PFSK-1 (cell line): ENCODE data around the gene CROCC2.

ENCODE experiments used
- FOXP2 ChIP-seq: optimal IDR thresholded peaks from 2 replicates; pipeline ENCODE3; 2011; ENCODE audit warnings: borderline replicate concordance, control low read depth, inconsistent platforms; ENCODE audit not compliant: insufficient read depth; ENCODE audit errors: extremely low read length, extremely low read depth
- POLR2AphosphoS5 ChIP-seq: IDR thresholded peaks from 2 replicates; pipeline ENCODE4 v1.6.1; 2012; ENCODE audit warnings: low read depth, mild to moderate bottlenecking, control low read depth, low read length, moderate library complexity
- SIN3A ChIP-seq: IDR thresholded peaks from 2 replicates; pipeline ENCODE4 v1.6.1; 2012; ENCODE audit warnings: mild to moderate bottlenecking, low read length, moderate library complexity, borderline replicate concordance; ENCODE audit not compliant: insufficient read depth
- TAF1 ChIP-seq: IDR thresholded peaks from 2 replicates; pipeline ENCODE4 v1.6.1; 2012; ENCODE audit warnings: low read length, control low read depth, borderline replicate concordance; ENCODE audit not compliant: insufficient read depth
- TF ChIP-seq, protein P1 (sequence below), 2 experiments: IDR thresholded peaks; 2 replicates each; pipeline versions ENCODE4 v1.6.1 to v1.8.0; 2011 to 2012; ENCODE audit warnings: low read depth in 2 of 2, low read length in 2 of 2, control low read depth in 1 of 2, inconsistent platforms in 1 of 2, mild to moderate bottlenecking in 1 of 2, moderate library complexity in 1 of 2; ENCODE audit not compliant: insufficient read depth in 1 of 2

Gene CROCC2

DNA sequence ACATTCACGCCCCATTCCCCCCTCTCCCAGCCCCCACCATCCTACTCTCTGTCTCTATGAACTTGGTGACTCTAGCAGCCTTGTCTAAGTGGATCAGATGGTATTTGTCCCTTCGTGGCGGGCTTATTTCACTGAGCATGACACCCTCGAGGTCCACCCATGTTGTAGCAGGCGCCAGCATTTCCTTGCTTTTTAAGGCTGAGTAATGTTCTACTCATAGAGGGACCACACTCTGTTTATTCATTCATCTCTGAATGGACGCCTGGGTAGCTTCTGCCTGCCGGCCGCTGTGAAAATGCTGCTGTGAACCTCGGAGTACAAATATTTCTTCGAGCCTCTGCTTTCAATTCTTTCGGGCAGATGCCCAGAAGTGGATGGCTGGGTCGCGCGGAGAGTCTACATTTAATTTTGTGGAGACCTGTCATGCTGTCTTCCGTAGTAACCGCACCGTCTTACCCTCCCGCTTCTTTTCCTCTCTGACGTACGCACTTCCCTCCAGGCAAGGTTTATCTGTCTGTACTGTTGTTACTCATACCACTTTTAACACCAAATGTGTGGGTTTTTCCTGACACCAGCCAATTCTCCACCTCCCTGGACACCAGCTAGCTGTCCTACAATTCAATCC, 5.6 kb downstream of the CROCC2 start:
- TF ChIP-seq SIN3A: no peak
- no peak for TF ChIP-seq POLR2AphosphoS5
- TF ChIP-seq, protein P1, sequence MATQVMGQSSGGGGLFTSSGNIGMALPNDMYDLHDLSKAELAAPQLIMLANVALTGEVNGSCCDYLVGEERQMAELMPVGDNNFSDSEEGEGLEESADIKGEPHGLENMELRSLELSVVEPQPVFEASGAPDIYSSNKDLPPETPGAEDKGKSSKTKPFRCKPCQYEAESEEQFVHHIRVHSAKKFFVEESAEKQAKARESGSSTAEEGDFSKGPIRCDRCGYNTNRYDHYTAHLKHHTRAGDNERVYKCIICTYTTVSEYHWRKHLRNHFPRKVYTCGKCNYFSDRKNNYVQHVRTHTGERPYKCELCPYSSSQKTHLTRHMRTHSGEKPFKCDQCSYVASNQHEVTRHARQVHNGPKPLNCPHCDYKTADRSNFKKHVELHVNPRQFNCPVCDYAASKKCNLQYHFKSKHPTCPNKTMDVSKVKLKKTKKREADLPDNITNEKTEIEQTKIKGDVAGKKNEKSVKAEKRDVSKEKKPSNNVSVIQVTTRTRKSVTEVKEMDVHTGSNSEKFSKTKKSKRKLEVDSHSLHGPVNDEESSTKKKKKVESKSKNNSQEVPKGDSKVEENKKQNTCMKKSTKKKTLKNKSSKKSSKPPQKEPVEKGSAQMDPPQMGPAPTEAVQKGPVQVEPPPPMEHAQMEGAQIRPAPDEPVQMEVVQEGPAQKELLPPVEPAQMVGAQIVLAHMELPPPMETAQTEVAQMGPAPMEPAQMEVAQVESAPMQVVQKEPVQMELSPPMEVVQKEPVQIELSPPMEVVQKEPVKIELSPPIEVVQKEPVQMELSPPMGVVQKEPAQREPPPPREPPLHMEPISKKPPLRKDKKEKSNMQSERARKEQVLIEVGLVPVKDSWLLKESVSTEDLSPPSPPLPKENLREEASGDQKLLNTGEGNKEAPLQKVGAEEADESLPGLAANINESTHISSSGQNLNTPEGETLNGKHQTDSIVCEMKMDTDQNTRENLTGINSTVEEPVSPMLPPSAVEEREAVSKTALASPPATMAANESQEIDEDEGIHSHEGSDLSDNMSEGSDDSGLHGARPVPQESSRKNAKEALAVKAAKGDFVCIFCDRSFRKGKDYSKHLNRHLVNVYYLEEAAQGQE (IDR thresholded peaks at IDR 0.05; ENCODE audit: insufficient read depth in 1 of 2, low read depth in 2 of 2, low read length in 2 of 2): no peak

DNA sequence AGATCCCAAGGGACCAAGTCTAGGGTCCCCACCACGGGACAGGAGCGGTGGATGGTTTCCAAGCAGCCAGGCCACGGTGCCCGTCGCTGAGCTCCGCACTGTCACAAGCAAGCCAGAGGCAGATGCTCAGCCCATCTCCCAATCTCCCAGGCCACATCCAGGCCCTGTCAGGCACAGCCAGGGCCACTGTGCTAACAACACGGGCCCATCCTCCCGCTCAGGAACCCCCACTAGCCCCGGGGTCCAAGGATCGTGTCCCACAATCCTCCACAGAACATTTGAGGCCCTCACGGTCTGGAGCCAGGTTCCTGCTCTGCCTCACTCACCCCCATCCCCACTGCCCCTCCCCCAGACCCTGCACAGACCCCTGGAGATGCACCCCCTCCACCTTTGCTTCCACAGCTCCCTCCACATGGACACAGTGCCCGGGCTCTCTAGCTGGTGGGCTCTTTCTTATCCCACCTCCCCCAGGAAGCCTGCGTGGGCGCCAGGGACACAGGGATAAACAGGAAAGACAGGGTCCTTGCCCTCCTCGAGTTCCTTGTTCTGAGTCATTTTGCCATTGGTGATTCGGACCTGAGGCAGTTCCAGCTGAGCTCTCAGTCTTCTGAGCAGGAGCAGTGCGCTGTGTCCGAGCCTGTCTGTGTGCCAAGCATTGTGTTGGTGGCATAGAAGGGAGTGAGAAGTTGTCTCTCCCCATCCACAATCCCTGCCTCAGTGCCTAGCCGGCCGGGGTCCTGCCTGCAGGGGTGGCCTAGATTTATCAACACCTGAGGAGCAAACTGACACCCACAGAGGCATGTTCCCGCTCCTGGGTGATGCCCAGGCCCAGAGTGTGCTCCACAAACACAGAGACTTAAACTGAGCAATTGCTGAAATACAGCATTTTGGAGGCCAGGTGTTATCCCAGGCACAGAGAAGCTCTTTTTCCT, 7.0 kb downstream of the CROCC2 start:
- peak; percentile 62 for TF ChIP-seq FOXP2
- TF ChIP-seq, protein P1 (IDR thresholded peaks at IDR 0.05; ENCODE audit: insufficient read depth in 1 of 2, low read depth in 2 of 2, low read length in 2 of 2): no peak

DNA sequence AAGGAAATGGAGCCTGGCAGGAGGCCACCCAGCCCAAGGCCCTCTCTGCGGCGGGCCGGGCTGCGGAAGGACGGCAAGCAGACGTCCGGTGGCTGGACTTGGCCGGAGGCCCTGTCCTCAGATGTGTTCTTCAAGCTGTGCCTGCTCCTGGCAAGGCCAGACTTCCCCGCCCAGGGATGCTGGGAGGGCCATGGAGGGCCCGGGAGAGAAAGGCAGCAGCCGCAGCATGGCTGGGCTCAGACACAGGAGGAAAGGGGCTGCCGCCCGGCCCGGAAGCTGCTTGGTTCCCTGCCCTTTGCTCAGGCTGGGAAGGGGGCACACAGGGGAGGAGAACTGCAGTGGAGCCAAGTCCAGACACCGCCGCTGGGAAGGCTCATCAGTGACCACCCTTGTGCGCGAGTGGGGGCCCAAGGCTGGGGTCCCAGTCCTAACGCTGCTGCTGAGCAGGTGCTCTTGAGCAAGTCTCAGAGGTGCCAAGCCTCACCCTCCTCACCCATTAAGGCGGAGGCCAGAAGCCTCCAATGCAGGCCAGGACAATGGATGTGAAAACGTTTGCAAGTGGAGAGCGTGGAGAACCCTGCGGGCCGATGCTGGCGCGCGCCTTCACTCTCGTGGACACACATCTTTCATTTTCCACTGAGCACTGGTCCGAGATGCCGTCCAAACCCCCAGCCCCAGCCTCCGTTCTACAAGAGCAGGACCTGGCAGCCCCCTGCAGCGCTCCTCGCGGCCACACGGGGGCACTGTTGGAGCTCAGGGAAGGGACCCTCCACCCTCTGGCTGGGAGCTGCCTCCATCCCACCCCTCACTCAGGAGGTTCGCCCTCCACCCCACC, 7.9 kb downstream of the CROCC2 start:
- TF ChIP-seq FOXP2 (peak; percentile 12), POLR2AphosphoS5 (no peak)
- TF ChIP-seq, protein P1 (IDR thresholded peaks at IDR 0.05; ENCODE audit: insufficient read depth in 1 of 2, low read depth in 2 of 2, low read length in 2 of 2): 0 out of 4 replicates have a peak, but pooled peaks of 1 of the 2 experiments have one; percentile 22

DNA sequence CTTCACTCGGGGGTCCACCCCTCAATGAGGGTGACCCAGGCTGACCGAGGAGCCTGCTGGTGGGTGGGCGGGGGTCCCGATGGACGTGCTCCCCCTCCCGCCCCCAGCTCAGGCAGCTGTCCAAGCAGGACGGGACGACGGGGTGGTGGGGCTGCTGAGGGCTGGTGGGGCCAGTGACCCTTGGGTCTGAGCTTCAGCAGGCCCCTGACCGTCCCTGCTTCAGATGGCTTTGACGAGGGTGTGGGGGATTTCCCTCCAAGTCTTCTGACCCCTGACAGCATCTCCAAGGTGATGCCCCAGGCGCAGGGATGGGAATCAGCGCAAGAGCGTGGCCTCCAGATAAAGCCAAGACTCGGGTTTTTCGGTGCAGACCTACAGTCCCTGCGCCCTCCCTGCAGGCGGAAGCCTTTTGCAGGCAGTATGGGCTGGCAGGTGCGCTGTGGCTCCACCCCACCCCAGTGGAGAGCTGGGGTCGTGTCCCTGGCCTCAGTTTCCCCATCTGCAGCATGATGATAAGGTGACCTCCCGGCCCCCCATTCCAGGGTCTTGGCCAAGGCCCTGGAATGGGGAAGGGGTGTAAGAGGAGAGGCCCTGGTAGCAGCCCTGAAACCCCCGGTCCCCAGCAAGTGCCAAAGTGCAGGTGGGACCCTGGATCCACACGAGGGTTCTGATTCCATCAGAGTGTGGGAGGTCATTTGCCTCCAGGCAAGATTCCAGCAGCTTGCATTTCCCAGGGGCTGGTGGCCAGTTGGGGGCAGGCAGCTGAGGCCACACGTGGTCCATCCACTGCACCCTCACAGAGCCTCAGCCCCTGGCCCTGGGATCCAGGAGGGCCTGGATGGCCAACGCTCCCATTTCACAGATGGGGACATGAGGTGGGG, 8.7 kb downstream of the CROCC2 start:
- TF ChIP-seq SIN3A (no peak), POLR2AphosphoS5 (no peak), TAF1 (no peak), FOXP2 (no peak)
- TF ChIP-seq, protein P1 (IDR thresholded peaks at IDR 0.05; ENCODE audit: insufficient read depth in 1 of 2, low read depth in 2 of 2, low read length in 2 of 2): no peak
